HCT116 (cell line): ENCODE measurements around the gene RANBP9. TPM values are rescaled to one million over a fixed set of nuclear protein-coding genes. Genes with fewer than 3 reads are reported as not detected.

ENCODE experiments used
- ATAC-seq: fragments of 200-7000 bp; cut with Tn5 transposase; 2 replicates; pipeline ENCODE4 v1.9.1; 2020; ENCODE audit warnings: mild to moderate bottlenecking, moderate library complexity
- BruUV-seq: library from RNA; stranded (reverse); fragments of 400-500 nt; replicated peaks from 2 replicates; lab custom pipeline; 2021; lab: Mats Ljungman, UMichigan
- CTCF ChIA-PET: fragments of 300-600 bp; sonication (Branson Sonifier 250); formaldehyde crosslinking; loops from one replicate; lab custom pipeline; 2021; ENCODE audit warnings: antibody characterized with exemption; lab: Charles Lee
- POLR2A ChIA-PET: fragments of 300-600, 350-600 bp; sonication (Branson Sonifier 250); formaldehyde crosslinking; loops from one replicate; lab custom pipeline; 2021; ENCODE audit warnings: antibody characterized with exemption; lab: Charles Lee
- RAD21 ChIA-PET, 2 experiments: fragments of 300-600 bp; sonication (Branson Sonifier 250); formaldehyde crosslinking; loops; one replicate each; lab custom pipeline; 2023; ENCODE audit warnings: low total read pairs in 2 of 2; ENCODE audit not compliant: uncharacterized antibody in 2 of 2, unreplicated experiment in 2 of 2, low non-redundant PET in 1 of 2; lab: Charles Lee
- DNase-seq: peaks from one replicate; pipeline ENCODE4 v3.0.0-alpha.2; 2010; ENCODE audit warnings: low read depth, low spot score
- H2AFZ ChIP-seq: fragments of 200-600 bp; shearing (Covaris generic), sonication (generic); 2 replicates; pipeline ENCODE4 v1.6.1; 2017; ENCODE audit warnings: low read depth, mixed run types, mixed read lengths, antibody characterized with exemption, low read length; ENCODE audit not compliant: poor library complexity, severe bottlenecking
- H3K27ac ChIP-seq: 2 replicates; pipeline ENCODE4 v1.5.1; 2012; ENCODE audit warnings: low read depth, low read length
- H3K27me3 ChIP-seq: fragments of 200-600 bp; sonication (generic); 2 replicates; pipeline ENCODE4 v1.6.1; 2016; ENCODE audit warnings: mixed run types, low read length, mixed read lengths; ENCODE audit not compliant: insufficient read depth
- H3K36me3 ChIP-seq, 2 experiments: fragments of 200-500 bp in 1 of 2; fragments of 200-600 bp in 1 of 2; sonication (Bioruptor generic) in 1 of 2; sonication (generic) in 1 of 2; 2 replicates each; pipeline versions ENCODE4 v1.5.1 to v1.6.1; 2014 to 2016; ENCODE audit warnings: low read length in 2 of 2, inconsistent platforms in 1 of 2, mixed read lengths in 1 of 2, mixed run types in 1 of 2; ENCODE audit not compliant: insufficient read depth in 2 of 2, control insufficient read depth in 1 of 2
- H3K4me1 ChIP-seq, 2 experiments: fragments of 200-600 bp in 1 of 2; sonication (generic) in 1 of 2; 2 replicates each; pipeline versions ENCODE4 v1.5.1 to v1.6.1; 2012 to 2017; ENCODE audit warnings: low read length in 2 of 2, inconsistent platforms in 1 of 2, mild to moderate bottlenecking in 1 of 2, mixed read lengths in 1 of 2, mixed run types in 1 of 2, moderate library complexity in 1 of 2; ENCODE audit not compliant: insufficient read depth in 2 of 2, control insufficient read depth in 1 of 2
- H3K4me2 ChIP-seq: fragments of 200-600 bp; sonication (generic); 2 replicates; pipeline ENCODE4 v1.6.1; 2017; ENCODE audit warnings: mixed run types, low read length, mixed read lengths
- H3K4me3 ChIP-seq, 2 experiments: fragments of 200-600 bp in 1 of 2; sonication (generic) in 1 of 2; replicated peaks in 1 of 2; 2 replicates each; pipeline ENCODE4 v1.5.1; 2011 to 2016; ENCODE audit warnings: low read length in 2 of 2, control low read depth in 1 of 2, low read depth in 1 of 2, mild to moderate bottlenecking in 1 of 2, mixed read lengths in 1 of 2, mixed run types in 1 of 2
- H3K79me2 ChIP-seq: fragments of 200-600 bp; sonication (generic); 2 replicates; pipeline ENCODE4 v1.6.1; 2017; ENCODE audit warnings: mild to moderate bottlenecking, mixed run types, low read length, moderate library complexity, mixed read lengths; ENCODE audit not compliant: insufficient read depth
- H3K9ac ChIP-seq: fragments of 200-600 bp; sonication (generic); 2 replicates; pipeline ENCODE4 v1.6.1; 2016; ENCODE audit warnings: low read length, mixed read lengths
- H3K9me2 ChIP-seq: fragments of 200-600 bp; sonication (generic), shearing (Covaris generic); 2 replicates; pipeline ENCODE4 v1.6.1; 2017; ENCODE audit warnings: mixed run types, mild to moderate bottlenecking, moderate library complexity; ENCODE audit not compliant: insufficient read depth
- H3K9me3 ChIP-seq, 2 experiments: fragments of 200-500 bp in 1 of 2; fragments of 200-600 bp in 1 of 2; sonication (Bioruptor generic) in 1 of 2; sonication (generic) in 1 of 2; 2 replicates each; pipeline ENCODE4 v1.6.1; 2014 to 2017; ENCODE audit warnings: low read length in 2 of 2, mixed read lengths in 2 of 2, inconsistent platforms in 1 of 2, low read depth in 1 of 2, mild to moderate bottlenecking in 1 of 2, mixed run types in 1 of 2, moderate library complexity in 1 of 2; ENCODE audit not compliant: control insufficient read depth in 1 of 2, insufficient read depth in 1 of 2
- H4K20me1 ChIP-seq: fragments of 200-600 bp; sonication (generic), shearing (Covaris generic); 2 replicates; pipeline ENCODE4 v1.6.1; 2017; ENCODE audit warnings: mixed run types, mild to moderate bottlenecking, moderate library complexity; ENCODE audit not compliant: insufficient read depth
- CBX3 ChIP-seq: IDR thresholded peaks from 2 replicates; pipeline ENCODE4 v1.6.1; 2012; ENCODE audit warnings: low read depth
- EZH2 ChIP-seq: fragments of 200-600 bp; sonication (generic); IDR thresholded peaks from 2 replicates; pipeline ENCODE4 v1.6.1; 2017; ENCODE audit warnings: antibody characterized with exemption, mixed run types
- EZH2phosphoT487 ChIP-seq: fragments of 200-600 bp; IDR thresholded peaks from 2 replicates; pipeline ENCODE4 v1.6.1; 2018; ENCODE audit warnings: antibody characterized with exemption, borderline replicate concordance
- FOSL1 ChIP-seq: IDR thresholded peaks from 2 replicates; pipeline ENCODE4 v1.6.1; 2012; ENCODE audit warnings: low read depth
- JUND ChIP-seq: IDR thresholded peaks from 2 replicates; pipeline ENCODE4 v1.6.1; 2012
- POLR2A ChIP-seq: IDR thresholded peaks from 2 replicates; pipeline ENCODE4 v1.7.0; 2011; ENCODE audit warnings: borderline replicate concordance; ENCODE audit not compliant: insufficient read depth, insufficient read length; ENCODE audit errors: extremely low read depth
- POLR2AphosphoS5 ChIP-seq: IDR thresholded peaks from 2 replicates; pipeline ENCODE4 v1.6.1; 2011; ENCODE audit warnings: mild to moderate bottlenecking, low read depth, low read length, moderate library complexity
- RAD21 ChIP-seq: IDR thresholded peaks from 2 replicates; pipeline ENCODE4 v1.6.1; 2012; ENCODE audit warnings: low read depth, mild to moderate bottlenecking
- ZNF274 ChIP-seq: fragments of 200-500 bp; sonication (Bioruptor generic); IDR thresholded peaks from 2 replicates; pipeline ENCODE4 v1.6.1; 2014; ENCODE audit warnings: mild to moderate bottlenecking, low read depth, low read length, inconsistent platforms
- intact Hi-C: fragments of 100-400 bp; cut with micrococcal nuclease; formaldehyde crosslinking; loops from 2 replicates; pipeline ENCODE4 v1.10.0; 2022
- total RNA-seq: library from RNA; stranded (reverse); gene quantifications from one replicate; pipeline ENCODE4 v1.2.1, GENCODE V29; 2021; ENCODE audit not compliant: unreplicated experiment
- TF ChIP-seq, protein P1 (sequence below), 3 experiments: fragments of 200-600 bp in 1 of 3; sonication (generic) in 1 of 3; IDR thresholded peaks in 2 of 3; conservative IDR thresholded peaks in 1 of 3; 2 replicates each; pipeline ENCODE4 v1.5.1; 2012 to 2017; ENCODE audit warnings: low read depth in 2 of 3, low read length in 2 of 3, antibody characterized with exemption in 1 of 3, borderline replicate concordance in 1 of 3, control low read depth in 1 of 3, mild to moderate bottlenecking in 1 of 3, mixed read lengths in 1 of 3, mixed run types in 1 of 3, moderate library complexity in 1 of 3; ENCODE audit not compliant: insufficient read depth in 1 of 3
- TF ChIP-seq, protein P2 (sequence below): IDR thresholded peaks from 2 replicates; pipeline ENCODE4 v1.6.1; 2012
- TF ChIP-seq, protein P3 (sequence below): IDR thresholded peaks from 2 replicates; pipeline ENCODE4 v1.6.1; 2012; ENCODE audit warnings: low read depth

The RANBP9 gene
- total RNA-seq, 1 experiment from 2014 or later: 48.0 TPM

DNA sequence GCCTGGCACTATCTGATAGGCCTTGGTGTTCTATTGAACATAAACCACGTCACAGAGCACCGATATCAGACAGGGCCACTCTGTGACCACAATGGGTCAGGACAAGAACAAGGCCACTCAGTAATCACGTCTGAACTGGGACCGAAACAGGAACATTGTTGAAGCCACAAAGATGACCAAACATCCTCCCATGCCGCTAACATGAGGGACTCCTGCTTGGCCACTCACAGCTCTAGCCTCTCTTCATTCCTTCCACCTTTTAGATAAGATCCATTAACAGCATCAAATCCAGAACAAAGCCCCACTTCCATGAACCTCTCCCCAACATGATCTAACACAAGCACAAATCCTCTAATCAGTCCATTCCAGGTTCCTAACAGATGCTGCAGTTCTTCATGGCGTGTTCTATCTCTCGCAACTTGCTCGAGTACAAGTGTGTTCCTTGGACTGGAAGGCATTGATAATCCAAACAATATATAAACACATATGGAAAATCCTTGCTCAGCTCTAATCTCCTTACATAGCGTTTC is 129.9 kb downstream of the RANBP9 start:
- intact Hi-C loops: no loop called here
- CTCF ChIA-PET: no interaction called here
- Histone ChIP-seq H4K20me1 (no peaks in the 10 kb centered on the region), H3K9ac (no peak overlapping the region), H3K36me3 (no peaks in the 10 kb centered on the region), H2AFZ (no peak overlapping the region), H3K4me3 (no peak overlapping the region), H3K4me2 (no peak overlapping the region), H3K4me1 (no peaks in the 10 kb centered on the region), H3K27me3 (no peaks in the 10 kb centered on the region), H3K79me2 (no peaks in the 10 kb centered on the region), H3K9me2 (no peaks in the 10 kb centered on the region), H3K27ac (no peak overlapping the region), H3K9me3 (no peaks in the 10 kb centered on the region)
- DNase-seq: no peak
- POLR2A ChIA-PET: no interaction called here
- RAD21 ChIA-PET: no interaction called here
- TF ChIP-seq ZNF274 (no peak), RAD21 (no peak), CBX3 (no peak), JUND (no peak), EZH2 (no peak)
- TF ChIP-seq, protein P1, sequence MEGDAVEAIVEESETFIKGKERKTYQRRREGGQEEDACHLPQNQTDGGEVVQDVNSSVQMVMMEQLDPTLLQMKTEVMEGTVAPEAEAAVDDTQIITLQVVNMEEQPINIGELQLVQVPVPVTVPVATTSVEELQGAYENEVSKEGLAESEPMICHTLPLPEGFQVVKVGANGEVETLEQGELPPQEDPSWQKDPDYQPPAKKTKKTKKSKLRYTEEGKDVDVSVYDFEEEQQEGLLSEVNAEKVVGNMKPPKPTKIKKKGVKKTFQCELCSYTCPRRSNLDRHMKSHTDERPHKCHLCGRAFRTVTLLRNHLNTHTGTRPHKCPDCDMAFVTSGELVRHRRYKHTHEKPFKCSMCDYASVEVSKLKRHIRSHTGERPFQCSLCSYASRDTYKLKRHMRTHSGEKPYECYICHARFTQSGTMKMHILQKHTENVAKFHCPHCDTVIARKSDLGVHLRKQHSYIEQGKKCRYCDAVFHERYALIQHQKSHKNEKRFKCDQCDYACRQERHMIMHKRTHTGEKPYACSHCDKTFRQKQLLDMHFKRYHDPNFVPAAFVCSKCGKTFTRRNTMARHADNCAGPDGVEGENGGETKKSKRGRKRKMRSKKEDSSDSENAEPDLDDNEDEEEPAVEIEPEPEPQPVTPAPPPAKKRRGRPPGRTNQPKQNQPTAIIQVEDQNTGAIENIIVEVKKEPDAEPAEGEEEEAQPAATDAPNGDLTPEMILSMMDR (IDR thresholded peaks at IDR 0.05 in 2 of 3, conservative IDR thresholded peaks at IDR 0.05 in 1 of 3; ENCODE audit: borderline replicate concordance in 1 of 3, insufficient read depth in 1 of 3, low read depth in 2 of 3, low read length in 2 of 3): no peak
- no TSS peak for BruUV-seq
- ATAC-seq: no peak

DNA sequence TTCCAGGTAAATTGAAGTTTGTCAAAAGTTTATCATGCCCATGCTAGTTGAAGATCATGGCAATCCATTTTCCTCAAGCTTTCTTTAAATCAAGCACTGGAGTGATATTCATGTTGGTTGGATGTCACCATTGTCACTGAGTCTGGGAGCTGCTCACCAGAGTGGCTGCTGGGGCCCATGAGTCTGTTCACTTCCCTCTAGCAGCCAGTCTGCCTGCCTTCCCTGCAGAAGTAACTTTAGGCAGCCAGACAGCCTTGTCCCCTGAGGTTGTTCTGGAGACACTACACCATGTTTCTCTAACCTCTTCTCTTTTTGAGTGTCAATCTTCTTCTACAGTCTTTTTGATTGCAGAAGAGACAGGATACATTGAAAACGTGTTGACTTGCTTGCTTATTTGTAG is 131.7 kb downstream of the RANBP9 start:
- no TSS peak for BruUV-seq
- ChIA-PET POLR2A (no interaction called here), RAD21 (no interaction called here), CTCF (no interaction called here)
- no peak overlapping the region for H3K4me2 ChIP-seq
- no peaks in the 10 kb centered on the region for H3K9me3 ChIP-seq
- H4K20me1 ChIP-seq: no peaks in the 10 kb centered on the region
- no peak overlapping the region for H3K4me3 ChIP-seq
- H3K9me2 ChIP-seq: no peaks in the 10 kb centered on the region
- no peaks in the 10 kb centered on the region for H3K79me2 ChIP-seq
- H3K36me3 ChIP-seq: no peaks in the 10 kb centered on the region
- H3K4me1 ChIP-seq: peaks cover 5 to 9% of the 10 kb centered on the region in 2 experiments
- H3K27ac ChIP-seq: no peak overlapping the region
- H2AFZ ChIP-seq: no peak overlapping the region
- no peak overlapping the region for H3K9ac ChIP-seq
- intact Hi-C loops: no loop called here
- DNase-seq (no peak), ATAC-seq (no peak)
- H3K27me3 ChIP-seq: no peaks in the 10 kb centered on the region
- TF ChIP-seq, protein P2, sequence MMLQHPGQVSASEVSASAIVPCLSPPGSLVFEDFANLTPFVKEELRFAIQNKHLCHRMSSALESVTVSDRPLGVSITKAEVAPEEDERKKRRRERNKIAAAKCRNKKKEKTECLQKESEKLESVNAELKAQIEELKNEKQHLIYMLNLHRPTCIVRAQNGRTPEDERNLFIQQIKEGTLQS: no peak
- TF ChIP-seq EZH2phosphoT487: no peak
- no peak for TF ChIP-seq POLR2AphosphoS5
- TF ChIP-seq POLR2A: no peak
- no peak for TF ChIP-seq JUND
- TF ChIP-seq, protein P3, sequence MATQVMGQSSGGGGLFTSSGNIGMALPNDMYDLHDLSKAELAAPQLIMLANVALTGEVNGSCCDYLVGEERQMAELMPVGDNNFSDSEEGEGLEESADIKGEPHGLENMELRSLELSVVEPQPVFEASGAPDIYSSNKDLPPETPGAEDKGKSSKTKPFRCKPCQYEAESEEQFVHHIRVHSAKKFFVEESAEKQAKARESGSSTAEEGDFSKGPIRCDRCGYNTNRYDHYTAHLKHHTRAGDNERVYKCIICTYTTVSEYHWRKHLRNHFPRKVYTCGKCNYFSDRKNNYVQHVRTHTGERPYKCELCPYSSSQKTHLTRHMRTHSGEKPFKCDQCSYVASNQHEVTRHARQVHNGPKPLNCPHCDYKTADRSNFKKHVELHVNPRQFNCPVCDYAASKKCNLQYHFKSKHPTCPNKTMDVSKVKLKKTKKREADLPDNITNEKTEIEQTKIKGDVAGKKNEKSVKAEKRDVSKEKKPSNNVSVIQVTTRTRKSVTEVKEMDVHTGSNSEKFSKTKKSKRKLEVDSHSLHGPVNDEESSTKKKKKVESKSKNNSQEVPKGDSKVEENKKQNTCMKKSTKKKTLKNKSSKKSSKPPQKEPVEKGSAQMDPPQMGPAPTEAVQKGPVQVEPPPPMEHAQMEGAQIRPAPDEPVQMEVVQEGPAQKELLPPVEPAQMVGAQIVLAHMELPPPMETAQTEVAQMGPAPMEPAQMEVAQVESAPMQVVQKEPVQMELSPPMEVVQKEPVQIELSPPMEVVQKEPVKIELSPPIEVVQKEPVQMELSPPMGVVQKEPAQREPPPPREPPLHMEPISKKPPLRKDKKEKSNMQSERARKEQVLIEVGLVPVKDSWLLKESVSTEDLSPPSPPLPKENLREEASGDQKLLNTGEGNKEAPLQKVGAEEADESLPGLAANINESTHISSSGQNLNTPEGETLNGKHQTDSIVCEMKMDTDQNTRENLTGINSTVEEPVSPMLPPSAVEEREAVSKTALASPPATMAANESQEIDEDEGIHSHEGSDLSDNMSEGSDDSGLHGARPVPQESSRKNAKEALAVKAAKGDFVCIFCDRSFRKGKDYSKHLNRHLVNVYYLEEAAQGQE: no peak
- TF ChIP-seq FOSL1: no peak
- TF ChIP-seq, protein P1 (IDR thresholded peaks at IDR 0.05 in 2 of 3, conservative IDR thresholded peaks at IDR 0.05 in 1 of 3; ENCODE audit: borderline replicate concordance in 1 of 3, insufficient read depth in 1 of 3, low read depth in 2 of 3, low read length in 2 of 3): no peak
- no peak for TF ChIP-seq ZNF274
